Retinal pigment epithelial cell (primary cell): ENCODE measurements around the gene ATP2B2.
A peak's percentile ranks its signal among the peaks of the same experiment; 100 is the strongest.

Experiments
- DNase-seq: peaks from one replicate; pipeline ENCODE4 v3.0.0-alpha.2; 2010; ENCODE audit warnings: low read depth
- H3K4me3 ChIP-seq: 2 replicates; pipeline ENCODE4 v1.5.1; 2011; ENCODE audit warnings: mild to moderate bottlenecking, low read length, control low read depth, moderate library complexity
- CTCF ChIP-seq: conservative IDR thresholded peaks from 2 replicates; pipeline ENCODE4 v1.5.1; 2011; ENCODE audit warnings: low read depth, low read length, control low read depth, inconsistent platforms

ATP2B2 gene

GRCh38 chr3:10437995-10438901 is 67.1 kb downstream of the ATP2B2 start:
- no peak overlapping the region for H3K4me3 ChIP-seq
- no peak for DNase-seq
- TF ChIP-seq CTCF, result no peak

GRCh38 chr3:10437272-10437994 is 68.0 kb downstream of the ATP2B2 start:
- DNase-seq, result peak; percentile 8

GRCh38 chr3:10435850-10436249 is 69.5 kb downstream of the ATP2B2 start:
- TF ChIP-seq CTCF, result no peak
- no peak overlapping the region for H3K4me3 ChIP-seq
- DNase-seq, result no peak

More at GRCh38 chr3:10437272-10437994, 68.0 kb downstream of the ATP2B2 start:
- no peak overlapping the region for H3K4me3 ChIP-seq
- no peak for TF ChIP-seq CTCF

DNA sequence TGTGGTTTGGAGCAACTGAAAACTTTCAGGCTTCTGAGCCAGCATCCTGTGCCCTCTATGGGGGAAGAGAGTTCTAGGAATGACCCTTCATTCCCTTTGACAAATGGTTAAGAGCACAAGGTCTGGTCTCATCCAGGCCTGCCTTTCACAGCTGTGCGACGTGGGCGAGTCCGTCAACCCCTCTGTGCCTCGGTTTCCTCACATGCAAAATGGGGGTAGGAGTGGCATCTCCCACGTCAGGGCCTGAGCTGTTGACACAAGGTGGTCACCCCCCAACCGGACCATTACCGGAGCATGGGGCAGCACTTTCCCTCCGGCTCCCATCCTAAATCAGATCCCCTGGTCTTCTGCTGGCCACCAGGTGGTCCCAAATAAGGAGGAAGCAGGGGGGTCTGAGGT is 70.4 kb downstream of the ATP2B2 start:
- DNase-seq, result no peak
- no peak overlapping the region for H3K4me3 ChIP-seq
- TF ChIP-seq CTCF, result no peak

- no peak for TF ChIP-seq CTCF
- no peak overlapping the region for H3K4me3 ChIP-seq
- no peak for DNase-seq
Measured at GRCh38 chr3:10434144-10434937, 71.0 kb downstream of the ATP2B2 start.

DNA sequence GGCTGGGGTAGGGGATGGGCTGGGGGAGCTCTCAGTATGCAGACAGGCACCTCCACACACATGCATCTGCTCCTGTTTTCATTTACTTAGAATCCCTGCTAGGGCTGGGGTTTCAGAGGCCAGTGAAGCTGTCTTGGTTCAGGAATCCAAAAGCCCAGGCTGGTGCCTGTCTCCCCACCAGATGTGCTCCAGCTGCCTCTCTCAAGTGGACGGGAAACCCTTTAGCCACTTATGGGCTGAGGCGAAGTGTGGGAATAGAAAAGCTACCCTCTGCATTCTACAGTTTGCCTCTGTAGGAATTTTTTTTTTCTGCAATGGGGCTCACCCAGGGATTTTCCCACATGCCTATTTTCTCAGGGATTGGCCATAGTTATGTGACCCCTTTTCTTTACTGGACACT is 72.5 kb downstream of the ATP2B2 start:
- H3K4me3 ChIP-seq, result no peak overlapping the region
- DNase-seq, result no peak
- TF ChIP-seq CTCF, result no peak
